NCI-H526 (cell line): ENCODE results near the gene MYBPC2.

ENCODE experiments used
- DNase-seq, 2 experiments: peaks; one replicate each; lab custom pipeline; 2025; lab: John Stamatoyannopoulos, UW

The MYBPC2 gene

DNA sequence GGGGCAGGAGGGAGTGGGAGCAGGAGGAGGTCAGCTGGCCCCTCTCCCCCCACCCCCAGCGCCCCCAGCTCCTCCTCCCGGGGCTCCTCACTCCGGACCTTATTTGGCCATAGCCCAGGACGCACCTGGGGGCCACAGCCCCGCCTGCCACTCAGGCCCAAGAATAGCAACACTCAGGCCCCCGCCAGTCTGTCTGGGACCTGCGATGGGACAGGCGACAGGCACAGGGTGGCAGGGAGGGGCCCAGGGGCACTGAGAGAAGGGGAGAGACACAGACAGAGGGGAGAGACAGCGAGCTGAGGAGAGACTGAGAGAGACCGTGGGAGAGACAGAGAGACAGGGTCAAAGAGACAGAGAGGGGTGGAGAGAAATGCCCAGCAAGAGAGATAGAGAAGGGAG lies 68.1 kb downstream of the MYBPC2 start:
- no peak for DNase-seq

DNA sequence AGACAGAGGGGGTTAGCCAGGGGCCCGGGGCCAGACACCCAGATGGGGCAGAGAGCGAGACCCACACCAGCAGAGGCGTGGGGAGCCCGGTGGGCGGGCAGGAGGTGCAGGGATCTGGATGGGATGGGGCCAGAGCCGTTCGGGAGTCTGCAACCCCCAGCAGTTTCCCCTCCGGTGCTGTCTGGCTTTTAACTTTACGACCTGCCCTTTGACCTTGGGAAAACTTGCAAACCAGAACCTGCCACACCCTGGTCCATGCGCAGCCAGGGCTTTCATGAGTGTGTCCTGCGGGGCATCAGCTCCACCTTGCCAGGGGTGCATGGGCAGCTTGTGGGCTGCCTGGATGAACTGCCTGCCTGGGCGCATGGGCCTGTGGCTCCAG lies 68.5 kb downstream of the MYBPC2 start:
- DNase-seq, result no peak

DNA sequence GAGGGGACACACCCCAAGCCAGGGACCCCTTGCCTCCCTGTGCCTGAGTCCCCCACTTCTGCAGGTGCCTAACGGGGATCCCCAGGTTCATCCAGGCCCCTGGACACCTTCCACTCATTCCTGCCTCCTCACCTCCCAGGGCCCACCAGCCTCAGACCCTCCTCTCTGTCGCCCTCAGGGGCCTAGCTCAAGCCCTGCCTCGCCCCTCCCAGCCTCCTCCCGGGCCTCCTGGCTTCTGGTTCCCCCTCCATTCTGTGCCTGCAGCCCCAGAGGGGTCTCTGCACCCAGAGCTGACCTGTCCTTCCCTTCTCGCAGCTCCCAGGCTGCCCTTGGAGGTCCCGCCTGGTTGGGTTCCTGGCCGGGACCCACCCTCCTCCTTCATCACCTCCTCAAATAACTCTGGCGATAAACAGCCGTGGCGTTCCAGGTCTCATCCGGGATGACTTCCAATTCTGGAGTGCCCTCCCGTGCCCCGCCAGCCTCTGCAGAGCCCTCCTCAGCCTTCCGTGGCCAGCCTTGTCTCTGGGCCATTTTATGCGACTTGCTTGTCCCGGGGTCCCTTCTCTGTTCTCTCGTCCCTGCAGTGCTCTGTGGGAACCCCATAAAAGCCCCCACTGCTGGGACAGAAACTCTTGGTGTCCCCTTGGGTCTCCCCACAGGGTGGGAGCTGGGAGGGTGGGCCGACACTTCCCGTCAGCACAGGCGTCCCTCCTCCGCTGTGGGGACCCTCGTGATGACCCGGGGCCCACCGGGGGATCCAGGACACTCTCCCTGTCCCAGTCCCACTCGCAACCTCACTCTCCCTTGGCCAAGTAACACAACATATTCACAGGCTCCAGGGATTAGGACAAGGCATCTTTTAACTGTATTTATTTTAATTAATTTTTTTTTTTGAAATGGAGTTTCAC lies 69.1 kb downstream of the MYBPC2 start:
- no peak for DNase-seq

DNA sequence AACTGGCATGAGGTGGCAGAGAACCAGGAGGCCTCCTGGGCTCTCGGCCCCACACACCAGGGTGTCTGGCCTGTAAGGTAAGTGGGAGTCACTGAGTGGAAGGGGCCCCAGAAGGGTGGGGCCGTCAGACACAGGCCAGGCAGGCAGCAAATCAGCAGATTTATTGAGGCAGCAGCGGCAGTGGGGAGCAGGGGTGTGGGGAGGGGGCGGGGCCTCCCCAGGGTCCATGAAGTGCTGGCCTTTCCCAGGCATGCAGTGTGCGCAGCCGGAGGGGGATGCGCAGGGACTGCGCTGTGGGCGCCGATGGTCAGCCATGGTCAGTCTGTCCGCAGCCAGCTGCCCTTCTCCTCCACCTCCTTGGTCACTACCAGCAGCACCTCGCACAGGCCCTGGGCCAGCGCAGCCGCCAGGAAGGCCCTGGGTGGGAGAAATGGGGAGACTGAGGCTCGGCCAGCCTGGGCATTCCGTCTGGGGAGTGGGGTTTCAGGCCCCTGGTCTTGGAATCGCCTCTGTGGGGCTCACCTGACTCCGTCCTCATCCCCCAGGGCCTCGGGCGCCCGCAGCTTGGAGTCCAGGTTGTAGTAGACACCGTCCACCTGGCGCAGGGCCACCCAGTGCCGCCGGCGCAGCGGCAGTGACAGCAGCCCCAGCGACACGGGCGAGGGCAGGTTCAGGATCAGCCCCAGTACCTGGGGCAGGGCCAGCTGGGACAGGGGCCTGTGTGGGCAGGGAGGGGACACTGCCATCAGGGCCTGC lies 73.3 kb downstream of the MYBPC2 start:
- DNase-seq, result no peak

DNA sequence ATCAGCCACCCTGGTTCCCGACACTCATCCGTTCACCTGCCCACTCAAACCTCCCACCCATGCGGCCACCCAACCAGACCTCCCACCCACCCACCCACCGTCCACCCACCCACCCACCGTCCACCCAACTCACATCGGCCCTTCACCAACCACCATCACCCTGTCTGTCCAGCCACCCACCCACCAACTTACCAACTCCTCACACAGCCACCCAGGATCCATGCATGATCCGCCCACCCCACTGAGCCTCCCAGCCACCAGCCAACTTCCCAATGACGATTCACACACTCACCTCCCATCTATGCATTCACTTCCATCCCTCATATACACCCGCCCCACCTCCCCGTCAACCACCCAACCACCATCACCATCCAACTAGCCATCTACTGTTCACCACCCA lies 74.0 kb downstream of the MYBPC2 start:
- no peak for DNase-seq

DNA sequence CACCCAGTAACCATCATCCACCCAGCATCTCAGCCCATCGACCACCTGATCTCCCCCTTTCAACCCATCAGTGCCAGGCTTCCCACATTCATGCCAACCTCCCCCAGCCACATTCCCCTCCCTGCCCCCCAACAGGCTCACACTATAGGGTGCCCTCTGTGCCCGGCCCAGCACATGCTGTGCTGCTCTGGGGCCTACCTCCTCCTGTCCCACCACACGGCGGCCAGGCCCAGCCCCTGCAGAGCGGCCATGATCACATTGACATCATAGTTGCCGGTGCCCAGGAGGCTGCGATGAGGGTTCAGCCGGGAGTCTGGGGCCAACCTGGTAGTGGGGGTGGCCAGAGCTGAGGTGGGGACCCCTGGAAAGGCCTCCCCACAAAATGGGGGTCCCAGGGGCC lies 74.7 kb downstream of the MYBPC2 start:
- DNase-seq, result no peak

DNA sequence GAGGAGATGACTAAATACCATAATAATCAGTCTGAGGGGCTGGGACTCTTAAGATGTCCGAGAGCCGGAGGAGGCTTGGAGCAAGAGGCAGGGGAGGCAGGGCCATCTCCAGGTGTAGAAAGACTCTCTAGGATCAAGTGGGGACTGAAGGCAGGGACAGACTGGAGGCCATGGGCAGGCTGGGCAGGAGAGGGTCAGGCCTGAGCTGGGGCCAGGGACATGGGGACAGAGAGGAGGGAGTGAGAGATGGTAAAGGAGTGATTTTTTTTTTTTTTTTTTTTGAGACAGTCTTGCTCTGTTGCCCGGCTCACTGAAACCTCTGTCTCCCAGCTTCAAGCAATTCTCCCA lies 76.1 kb downstream of the MYBPC2 start:
- no peak for DNase-seq

DNA sequence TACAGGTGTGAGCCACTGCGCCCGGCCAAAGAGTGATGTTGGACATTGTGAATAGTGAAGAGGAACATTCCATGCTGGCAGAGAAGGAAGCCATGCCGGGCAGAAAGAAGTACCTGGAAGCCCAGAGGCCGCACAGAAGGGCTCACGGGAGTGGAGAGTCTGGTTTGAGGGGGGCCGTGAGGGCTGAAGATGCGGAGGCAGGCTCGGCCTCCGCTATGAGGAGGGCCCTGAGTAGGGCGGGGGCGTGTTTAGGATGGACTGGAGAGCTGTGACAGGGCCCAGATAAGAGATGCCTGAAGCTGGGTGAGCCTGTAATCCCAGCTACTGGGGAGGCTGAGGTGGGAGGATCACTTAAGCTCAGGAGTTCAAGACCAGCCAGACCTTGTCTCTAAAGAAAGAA lies 76.7 kb downstream of the MYBPC2 start:
- no peak for DNase-seq

DNA sequence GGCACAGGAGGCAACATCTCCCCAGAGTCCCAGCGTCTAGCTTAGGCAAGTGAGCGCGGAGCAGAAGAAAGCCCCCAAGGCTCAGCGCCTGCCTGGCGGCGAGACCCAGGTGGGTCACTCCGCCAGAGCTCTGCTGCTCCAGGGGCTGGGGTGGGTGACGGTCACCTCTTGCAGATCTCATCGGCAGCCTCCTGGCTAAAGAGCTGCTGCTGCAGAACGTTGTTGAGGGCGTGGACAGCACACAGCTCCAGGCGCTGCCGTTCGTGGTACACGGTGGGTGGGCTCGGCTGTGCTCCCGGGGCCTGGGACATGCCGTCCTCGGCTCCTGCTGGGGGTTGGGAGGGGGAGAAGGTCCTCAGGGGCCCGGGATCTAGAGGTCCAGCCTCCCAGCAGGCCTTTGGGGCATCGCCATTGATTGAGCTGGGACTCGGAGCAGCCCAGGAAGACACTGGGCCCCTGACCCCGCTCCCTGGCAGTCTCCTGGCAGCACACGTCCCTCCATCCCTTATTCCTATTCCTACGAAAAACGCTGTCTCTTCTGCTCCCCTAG lies 77.5 kb downstream of the MYBPC2 start:
- DNase-seq, result no peak

DNA sequence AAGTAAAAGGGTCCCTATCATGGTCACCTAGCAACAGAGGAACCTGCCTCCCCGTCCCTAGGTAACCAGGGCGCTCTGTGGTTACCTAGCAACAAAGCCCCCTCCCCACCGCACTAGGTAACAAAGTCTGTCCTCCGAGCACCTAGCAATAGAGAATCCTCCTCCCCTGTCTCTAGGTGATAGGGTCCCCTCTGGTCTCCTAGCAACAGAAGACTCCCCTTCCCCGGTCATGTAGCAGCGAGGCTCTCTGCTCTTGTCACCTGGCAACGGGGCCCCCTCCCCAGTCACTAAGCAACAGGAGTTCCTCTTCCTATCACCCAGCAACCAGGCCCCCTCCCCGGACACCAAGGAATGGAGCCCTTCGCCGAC lies 78.0 kb downstream of the MYBPC2 start:
- DNase-seq, result peak; percentile 87 to 91

DNA sequence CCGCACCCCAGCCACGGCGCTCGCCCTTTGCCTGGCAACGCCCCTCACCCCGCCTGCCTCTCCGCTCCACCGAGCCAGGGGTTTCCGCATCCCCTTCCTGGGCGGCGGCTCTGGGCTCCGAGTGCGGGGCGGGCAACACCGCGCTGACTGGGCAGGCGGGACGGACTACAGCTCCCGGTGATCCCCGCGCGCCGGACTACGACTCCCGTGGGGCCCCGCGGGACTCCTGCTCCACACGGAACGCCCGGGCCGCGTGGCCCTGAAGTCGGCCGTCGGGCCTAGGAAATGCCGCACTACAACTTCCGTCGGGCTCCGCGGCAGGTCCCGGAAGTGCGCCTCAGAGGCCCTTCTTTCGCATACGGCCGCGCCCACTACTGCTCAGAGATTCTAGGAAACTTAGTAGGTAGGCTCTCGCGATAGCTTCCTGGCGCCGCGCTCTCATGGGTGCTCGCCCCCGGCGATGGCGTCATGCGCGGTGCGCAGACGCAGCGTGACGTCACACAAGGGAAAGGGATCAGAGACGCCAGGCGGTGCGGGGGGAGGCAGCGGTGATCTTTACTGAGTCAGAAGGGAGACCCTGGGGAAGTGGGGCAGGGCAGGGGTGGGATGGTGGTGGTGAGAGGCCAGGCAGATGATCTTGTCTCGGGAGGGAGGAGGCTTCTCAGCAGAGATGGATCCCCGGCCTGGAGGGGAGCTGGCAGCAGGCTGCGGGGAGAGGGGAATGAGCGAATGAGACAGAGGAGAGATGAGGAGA lies 78.6 kb downstream of the MYBPC2 start, which contains the start of gene JOSD2:
Gene JOSD2 (minus strand): TSS at position 123 of the 754 bp plus-strand sequence. CDS start 760 bp downstream, outside the sequence.
- peak; percentile 96 to 99 for DNase-seq

DNA sequence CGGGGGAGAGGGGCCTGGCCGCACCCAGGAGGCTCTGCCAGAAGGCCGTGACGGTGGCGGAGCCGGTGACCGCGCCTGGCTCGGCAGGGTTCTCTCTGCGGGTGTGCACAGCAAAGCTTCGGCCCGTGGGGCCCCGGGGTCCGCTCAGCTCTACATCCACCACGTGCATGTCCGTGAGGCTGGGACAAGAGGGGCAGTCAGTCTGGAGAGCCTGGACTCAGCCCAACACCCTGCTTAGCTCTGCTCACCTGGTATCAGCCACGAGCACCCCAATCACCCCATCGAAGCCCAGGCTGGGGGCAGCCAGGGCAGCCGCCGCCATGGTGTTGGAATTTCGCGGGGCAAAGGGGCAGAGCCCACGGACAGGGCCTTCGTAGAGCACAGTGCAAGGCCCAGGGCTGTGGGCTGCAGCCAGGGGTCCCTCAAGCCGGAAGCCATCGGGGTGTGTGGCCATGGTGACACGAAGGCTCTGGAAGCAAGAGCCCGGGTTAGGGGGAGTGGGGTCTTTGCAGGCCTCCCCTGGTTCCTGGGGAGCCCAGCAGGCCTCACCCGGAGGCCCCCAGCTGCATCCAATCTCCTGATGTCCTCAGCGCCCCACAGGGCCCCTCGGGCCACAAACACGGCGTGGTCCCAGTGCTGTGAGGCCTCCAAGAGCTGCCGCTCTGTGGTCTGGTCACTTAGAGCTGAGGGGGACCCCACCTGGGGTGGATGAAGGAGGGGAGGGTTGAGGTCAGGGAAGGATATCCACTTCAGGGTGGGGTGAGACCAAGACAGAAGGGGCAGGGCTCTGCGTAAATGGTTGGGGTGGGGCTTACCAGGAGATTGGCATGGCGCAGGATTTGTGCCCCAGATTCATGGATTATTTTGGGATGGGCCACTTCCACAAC lies 79.7 kb downstream of the MYBPC2 start:
- DNase-seq, result no peak

DNA sequence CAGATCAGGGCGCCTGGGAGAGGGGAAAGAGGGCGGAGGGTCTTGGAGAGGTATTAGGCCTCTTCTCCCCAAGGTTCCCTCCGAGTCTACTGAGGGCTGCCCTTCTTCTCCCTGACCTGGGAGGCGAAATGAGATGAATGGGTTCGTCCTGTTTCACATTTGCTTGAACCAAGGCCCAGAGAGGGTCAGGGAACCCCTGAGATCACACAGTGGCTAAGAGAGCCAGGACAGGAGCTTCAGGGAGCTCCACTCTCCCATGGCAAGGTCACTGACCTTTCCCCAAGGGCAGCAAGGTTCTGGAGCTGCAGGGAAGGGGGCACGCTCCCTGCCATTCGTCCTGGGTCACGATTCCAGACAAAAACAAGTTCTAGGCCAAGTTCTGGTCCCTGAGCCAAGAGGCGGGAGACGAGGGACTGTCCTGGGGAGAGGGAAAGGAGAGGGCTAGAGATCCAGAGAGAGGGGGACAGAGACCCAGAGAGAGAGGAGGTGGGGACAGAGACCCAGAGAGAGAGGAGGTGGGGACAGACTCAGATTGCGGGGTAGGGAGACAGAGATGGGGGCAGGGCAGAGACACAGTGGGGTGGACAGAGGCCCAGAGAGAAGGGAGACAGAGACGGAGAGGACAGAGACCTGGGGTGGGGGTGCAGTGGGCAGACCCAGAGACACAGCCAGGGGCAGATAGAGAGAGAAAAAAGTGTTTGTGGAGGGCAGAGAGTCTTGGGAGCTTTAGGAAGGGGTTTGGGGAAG lies 80.5 kb downstream of the MYBPC2 start:
- DNase-seq, result no peak

DNA sequence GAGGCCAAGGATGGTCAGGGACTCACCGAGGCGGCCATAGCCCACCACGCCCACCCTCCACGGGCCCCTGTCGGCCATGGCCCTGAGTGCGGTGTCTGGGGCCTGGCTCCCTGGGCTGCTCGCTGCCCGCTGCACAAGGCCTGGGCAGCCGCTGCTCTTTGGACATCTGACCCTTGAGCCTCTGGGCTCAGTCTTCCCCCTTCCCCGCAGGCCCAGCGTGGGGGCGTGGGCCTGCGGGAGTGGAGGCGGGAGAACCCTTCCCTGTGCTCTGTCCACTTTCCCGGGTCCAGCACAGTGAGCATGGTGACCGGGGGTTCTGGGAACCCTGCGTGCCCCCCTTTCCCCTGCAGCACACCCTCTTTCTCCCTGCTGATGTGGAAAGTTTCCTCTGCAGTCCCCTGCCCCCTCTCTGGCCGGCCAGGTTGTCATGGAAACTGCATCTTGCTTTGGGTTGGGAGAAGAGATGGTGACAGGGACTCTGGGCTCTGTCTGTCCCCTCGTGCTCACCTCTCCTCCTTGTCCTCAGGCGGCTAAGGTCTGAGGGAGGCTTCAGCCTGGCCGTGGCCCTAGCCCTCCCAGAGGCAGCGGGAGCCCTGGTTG lies 81.2 kb downstream of the MYBPC2 start, which contains the start of gene ASPDH:
Gene ASPDH (minus strand): TSS at position 168 of the 600 bp plus-strand sequence. CDS start 90 bp downstream, at position 78.
- DNase-seq, result no peak

DNA sequence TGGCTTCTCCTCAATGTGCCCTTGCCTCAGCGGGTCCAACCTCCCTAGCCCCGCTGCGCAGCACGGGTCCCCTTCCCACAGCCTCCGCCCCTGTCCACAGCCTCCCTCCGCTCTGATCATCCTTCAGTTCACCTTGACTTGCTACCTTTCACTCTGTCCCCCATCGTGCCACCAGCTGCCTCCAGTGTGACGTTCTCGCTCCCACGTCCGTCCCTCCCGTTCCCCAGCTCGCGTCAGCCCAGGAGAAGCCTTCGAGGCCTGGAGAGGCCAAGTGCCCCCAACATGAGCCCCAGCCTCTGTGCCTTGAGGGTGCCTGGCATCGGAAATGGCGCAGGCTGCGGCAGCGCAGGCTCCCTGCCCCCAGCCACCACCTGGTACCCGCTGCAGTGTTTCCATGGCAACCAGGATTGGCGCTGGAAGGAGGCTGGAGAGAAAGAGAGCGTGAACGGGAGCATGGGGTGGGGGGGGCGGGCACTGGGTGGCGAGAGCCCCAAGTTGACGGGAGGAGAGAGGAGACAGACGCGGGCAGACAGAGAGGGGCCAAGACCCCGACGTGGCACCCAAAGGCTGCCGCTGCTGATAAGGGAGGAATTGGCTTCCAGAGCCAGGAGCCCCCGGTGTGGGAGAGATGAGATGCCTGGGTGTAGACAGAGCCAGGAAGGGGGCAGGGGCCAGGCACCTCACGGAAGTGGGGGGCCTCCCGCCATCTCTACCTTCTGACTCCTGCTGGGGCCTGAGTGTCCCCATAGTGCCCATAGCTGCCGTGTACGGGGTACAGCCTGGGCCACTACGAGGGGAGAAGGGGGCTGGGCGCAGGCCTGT lies 81.9 kb downstream of the MYBPC2 start:
- peak in 1 of 2 experiments; percentile 11 for DNase-seq

DNA sequence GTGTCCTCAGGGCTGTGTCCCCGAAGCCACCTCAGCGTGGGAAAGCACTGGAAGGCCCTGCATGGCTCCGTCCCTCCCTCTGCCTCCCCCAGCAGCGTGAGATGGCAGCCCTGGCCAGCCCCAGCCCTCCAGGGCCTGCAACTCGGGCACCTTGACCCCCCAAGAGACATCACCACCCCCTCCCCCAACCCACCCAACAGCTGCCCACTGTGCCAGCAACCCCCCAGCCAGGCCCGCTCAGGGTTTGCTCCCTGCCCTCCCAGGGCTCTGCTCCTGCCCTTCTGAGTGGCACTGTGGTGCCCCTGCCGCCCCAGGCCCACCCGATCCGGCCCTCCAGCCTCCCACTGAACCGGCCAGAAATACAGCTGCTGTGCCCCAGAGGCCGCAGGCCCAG lies 82.5 kb downstream of the MYBPC2 start:
- DNase-seq, result no peak
